Fibroblast of skin of left quadriceps (primary cell): Measurements from ENCODE around the gene VSIG10L2.

Source experiments
- DNase-seq, 2 experiments: peaks; one replicate each; pipeline ENCODE4 v3.0.0-alpha.2; 2013; ENCODE audit warnings: low read depth in 2 of 2

VSIG10L2 gene

DNA sequence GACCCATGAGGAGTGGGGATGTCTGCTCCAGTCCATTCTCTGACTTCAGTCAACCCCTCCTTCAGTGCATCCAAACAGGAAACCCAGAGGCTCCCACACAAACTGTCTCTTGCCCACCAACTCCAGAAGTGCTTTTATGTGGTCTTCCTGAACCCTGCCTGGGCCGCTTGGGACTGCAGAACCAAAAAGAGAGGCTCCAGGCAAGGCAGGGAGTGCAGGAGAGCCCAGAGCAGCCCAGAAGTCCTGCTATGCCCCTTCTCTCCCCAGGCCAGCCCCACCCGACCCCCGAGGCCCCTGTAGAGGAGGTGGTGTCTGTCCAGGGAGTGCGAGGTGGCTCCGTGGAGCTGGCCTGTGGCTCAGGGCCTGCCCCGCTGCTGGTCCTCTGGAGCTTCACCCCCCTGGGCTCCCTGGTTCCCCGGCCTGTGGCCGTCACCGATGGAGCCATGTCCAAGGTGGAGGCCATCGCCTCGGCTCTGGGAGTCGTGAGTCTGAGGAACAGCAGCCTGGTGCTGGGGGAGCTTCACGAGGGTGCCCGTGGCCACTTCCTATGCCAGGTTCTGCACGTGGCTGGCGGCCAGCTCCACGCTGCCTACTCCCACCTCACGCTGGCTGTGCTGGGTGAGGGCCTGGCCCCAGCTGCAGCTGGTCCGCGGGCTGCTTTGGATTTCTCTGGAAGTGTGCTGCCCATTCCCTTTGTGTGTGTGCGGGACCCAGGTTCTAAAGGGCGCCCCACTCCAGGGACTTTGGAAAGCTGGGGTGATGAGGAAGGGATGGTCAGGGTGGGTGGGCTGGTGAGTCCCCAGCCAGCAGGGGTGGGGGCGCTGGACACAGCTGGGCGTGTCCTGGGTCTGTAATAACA, 1.8 kb downstream of the VSIG10L2 start:
- DNase-seq = no peak

DNA sequence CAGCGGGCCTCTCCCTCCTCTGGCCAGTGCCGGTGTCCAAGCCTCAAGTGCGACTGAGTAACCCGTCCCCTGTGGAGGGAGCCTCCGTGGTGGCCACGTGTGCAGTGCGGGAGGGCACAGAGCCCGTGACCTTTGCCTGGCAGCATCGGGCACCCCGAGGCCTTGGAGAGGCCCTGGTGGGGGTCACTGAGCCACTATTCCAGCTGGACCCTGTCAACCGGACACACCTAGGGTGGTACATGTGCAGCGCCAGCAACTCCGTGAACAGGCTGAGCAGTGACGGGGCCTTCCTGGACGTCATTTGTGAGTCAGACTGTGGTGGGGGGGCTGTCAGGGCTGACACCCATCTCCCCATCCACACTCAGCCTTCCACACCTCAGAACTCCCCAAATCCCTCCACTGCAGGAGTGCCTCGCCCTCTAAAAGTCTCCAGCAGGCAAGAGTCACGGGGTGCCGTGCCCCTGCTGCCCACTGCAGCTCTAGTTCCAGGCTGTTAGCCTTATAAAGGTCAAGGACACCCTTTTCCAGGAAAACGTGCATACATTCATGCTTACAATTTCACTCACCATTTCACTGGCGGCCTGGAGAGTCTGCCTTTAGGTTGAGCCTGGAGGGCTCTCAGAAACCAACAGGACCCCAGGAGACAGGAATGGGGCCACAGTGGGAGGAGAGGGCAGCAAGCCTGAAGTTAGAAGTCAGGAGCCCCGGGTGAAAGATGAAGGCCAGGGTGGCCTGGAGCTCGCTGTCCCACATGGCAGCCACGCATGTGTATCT, 2.6 kb downstream of the VSIG10L2 start:
- DNase-seq = no peak

DNA sequence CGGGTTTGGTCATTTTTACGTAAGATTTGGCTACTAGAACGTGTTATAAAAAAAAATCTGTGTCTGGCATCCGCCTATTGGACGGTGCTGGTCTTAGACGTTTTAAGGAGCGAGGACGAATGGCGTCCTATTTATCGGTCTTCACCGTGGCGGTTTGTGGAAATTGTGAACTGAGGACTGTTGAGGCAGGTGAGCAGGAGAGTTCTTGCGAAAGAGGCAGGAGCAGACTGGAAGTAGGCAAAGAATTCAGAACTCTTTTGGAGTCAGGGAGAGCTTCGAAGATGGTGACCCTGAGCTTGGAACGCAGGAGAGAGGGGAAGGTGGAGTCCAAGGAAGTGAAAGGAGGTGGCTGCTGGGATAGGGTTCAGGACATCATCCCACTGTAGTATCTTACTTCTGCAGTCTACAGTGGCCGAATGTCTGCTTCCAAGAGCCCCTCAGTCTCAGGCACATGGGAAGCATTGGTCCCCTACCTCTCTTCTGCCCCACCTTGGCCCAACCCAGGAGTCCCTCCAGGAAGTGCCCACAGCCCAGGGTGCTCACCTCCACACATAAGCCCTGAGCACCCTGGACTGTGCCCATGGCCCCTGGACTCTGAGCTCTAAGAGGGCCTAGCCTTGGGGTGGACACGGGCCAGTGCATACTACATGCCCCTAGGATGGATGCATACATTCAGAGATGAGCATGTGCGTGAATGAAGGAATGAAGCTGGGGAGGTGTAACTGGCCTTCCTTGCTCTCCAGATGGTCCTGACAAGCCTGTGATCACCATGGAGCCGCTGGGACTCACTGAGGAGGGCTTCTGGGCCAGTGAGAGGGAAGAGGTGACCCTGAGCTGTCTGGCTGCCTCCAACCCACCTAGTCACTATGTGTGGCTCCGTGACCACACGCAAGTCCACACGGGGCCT, 3.7 kb downstream of the VSIG10L2 start:
- no peak for DNase-seq

DNA sequence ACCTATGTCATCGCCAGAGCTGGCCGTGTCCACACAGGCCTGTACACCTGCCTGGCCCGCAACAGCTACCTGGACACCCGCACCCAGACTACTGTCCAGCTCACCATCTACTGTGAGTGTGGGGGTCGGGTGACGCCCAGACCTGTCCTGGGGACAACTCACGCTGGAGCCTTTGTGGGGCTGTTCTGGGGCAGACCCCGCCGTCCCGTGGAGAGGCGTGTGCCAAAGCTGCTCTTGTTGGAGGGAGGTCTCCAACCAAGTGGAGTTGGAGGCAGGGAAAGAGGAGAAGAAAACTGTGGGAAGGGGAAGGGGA, 4.3 kb downstream of the VSIG10L2 start:
- DNase-seq = no peak

DNA sequence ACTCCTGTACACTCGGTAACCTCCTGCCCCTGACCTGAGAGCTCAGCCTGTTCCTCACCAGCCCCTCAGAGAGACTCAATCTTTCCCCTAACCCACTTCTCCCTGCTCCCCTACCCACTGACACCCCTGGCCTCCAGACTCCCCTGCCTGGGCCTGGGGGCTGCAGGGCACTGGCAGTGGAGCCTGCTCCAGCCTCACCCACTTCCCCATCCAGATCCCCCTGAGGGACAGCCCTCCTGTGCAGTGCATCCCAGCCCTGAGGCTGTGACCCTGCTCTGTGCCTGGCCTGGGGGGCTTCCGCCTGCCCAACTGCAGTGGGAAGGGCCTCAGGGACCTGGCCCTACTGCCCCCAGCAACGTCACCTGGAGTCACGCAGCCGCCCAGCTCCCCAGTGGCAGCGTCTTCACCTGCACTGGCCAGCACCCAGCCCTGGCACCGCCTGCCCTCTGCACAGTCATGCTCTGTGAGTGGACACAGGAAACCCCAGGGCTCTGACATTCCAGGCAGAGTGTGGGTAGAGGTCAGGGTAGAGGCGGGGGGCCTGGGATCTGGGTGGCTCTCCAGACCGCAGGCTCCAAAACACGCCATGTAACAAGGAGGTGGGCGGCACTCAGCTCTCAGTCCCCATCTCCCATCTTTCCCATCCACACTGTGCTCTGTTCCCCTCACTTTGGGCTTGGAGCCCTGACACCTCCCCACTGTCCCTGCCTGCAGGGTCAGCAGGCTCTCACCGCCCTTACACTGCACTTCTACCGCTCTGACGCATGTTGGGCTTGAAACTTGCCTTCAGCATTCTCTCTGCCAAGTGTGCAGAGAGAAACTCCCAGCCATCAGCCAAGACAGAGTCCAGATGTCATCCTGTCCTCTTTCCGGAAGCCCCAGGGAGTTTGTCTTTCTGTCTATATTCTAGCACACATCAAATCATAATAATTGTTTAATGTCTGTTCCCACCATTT, 5.1 kb downstream of the VSIG10L2 start:
- DNase-seq = no peak

DNA sequence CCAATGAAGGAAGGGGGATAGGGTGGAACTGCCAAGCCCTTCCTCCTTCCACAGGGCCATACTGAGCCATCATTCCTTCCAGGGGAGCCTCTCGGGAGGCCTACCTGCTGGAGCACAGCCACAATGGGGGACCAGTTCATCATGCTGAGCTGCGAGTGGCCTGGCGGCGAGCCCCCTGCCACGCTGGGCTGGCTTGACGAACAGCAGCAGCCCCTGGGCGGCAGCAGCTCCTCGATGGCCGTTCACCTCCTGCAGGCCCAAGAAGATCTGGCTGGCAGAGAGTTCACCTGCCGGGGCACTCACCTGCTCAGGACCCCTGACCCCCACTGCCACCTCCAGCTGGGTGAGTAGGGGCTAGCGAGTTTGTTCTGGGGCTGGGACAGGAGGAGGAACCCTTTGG, 5.9 kb downstream of the VSIG10L2 start:
- no peak for DNase-seq

DNA sequence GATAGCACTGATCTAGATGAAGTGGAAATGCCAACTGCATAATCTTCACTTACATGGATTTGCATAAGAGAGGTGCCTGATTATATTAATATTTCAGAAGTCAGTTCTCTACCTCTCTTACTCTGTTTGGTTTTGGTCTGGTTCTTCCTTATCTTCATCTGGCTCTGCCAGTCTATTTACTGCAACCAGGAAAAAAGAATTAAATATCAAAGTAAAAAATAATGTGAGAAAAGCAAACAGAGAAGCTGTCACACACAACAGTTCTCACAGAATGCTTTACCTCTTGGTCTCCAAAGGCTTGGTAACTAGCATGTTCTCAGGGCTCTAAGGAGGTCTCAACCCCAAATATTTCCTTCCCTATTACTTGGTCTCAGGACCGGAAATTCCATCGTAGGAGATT, 6.7 kb downstream of the VSIG10L2 start:
- DNase-seq = no peak

DNA sequence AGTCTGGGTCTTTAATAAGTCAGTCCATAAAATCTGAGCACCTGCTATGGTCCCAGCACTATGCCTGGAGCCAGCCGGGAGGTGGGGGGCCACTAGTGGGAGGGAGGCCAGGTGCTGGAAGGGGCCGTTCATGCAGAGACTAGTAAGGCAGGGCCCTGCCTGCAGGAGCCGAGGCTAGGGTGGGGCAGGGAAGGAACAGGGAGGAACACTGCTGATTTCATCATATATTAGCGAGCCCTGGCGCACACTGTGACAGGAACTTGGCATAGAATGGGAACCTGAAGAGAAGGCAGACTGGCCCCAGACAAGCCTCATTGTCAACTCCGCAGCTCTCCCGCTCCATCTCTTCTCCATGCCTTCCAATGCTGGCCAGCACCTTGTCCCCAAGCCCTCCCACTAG, 7.1 kb downstream of the VSIG10L2 start:
- no peak for DNase-seq

DNA sequence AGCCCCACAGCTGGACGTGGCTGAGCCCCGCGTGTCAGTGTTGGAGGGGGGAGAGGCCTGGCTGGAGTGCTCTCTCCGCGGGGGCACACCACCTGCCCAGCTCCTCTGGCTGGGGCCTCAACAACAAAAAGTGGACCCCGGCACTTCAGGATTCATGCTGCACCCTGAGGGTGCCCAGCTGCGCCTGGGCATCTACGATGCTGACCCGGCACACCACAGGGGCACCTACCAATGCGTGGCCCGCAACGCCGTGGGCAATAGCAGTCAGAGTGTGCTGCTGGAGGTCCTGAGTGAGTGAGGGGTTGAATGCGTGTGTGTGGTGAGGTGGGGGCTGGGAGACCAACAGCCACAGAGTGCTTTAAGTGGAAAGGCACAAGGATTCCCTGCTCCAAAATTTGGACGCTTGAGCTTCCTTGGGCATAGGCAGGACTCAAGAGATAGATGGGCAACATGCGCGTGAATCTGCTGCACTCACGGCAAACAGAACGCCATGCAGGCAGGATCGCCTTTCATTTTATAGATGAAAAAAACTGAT, 7.6 kb downstream of the VSIG10L2 start:
- DNase-seq = no peak

DNA sequence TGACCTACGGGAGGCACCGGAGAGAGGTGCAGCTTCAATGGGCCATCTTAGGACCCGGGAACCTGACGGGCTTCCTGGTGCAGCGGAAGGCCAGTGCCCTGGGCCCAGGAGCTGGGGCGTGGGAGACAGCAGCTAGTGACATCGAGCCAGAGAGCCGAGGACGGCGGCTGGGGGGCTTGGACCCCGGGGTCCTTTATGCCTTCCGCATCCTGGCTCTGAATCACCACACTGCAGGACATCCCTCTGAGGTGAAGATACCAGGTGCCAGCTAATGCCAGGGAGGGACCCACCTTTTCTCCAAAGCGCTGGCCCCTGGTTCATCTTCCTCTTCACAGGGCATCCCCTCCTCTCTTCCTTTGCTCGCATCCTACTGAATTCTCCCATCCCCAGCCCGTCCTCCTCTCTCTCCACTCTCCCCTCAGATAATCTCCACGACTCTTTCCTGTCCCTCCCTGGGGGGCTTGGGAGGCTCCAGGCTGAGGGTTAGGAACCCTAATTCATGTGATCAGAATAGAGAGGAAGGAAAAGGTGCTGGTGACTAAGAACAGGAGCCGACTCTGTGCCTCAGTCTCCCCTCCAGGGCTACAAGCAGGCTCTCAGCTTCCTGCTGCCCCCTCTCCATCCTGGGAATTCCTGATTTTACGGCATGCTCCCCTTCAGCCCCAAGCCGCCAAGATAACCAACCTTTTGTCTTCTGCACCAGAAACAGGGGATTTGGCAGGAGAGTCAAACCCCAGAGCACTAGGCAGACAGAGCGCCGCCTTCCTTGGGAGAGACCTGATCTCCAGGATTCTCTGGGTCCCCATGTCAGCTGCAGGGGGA, 8.5 kb downstream of the VSIG10L2 start:
- DNase-seq = no peak

DNA sequence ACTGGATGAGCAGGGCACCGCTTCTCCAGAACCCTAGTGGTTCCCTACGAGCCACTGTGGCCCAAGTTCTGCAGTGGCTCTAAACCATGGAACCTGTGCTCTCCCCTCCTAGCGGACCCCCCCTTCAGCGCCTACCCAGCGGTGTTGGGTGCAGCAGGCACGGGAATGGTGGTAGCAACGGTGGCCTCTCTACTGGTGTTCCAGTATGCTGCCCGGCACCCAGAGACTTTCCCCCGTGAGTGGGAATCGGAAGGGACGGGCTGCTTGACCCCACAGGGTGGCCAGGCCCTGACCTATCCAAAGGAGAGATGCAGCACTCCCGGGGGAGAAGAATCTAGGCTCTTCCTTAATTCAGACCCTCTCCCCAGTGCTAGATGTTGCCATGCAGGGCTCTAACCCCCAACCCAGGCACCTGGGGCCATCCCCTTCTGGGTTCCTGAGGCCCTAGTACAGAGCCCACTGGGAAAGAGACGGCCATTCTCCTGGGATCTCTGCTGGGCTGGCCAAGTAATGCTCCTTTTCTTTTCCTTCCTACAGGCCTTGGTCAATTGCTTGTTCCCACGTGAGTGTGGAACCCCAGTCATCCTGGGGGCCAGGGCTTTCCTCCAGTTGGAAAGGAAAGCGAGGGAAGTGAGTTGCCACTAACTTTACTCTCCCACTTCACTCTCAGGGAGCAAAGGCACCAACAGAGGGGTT, 9.2 kb downstream of the VSIG10L2 start:
- no peak for DNase-seq

DNA sequence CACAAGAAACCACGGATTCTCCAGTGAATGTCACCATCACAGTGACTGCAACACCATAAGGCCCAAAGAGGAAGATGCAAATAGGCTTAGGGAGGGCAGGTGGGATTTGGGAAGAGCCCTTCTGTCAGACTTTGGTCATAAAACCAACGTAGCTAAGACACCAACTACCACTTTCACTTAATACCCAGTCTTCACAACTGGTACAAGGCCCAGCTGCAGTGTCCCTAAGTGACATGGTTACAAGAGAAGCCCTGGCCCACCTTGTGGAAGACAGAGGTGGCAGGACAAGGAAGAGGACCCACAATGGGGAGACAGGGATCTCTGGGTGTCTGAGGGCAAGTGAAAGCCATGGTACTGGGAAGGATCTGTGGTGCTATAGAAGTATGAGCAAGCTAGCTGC, 10.0 kb downstream of the VSIG10L2 start:
- no peak for DNase-seq

DNA sequence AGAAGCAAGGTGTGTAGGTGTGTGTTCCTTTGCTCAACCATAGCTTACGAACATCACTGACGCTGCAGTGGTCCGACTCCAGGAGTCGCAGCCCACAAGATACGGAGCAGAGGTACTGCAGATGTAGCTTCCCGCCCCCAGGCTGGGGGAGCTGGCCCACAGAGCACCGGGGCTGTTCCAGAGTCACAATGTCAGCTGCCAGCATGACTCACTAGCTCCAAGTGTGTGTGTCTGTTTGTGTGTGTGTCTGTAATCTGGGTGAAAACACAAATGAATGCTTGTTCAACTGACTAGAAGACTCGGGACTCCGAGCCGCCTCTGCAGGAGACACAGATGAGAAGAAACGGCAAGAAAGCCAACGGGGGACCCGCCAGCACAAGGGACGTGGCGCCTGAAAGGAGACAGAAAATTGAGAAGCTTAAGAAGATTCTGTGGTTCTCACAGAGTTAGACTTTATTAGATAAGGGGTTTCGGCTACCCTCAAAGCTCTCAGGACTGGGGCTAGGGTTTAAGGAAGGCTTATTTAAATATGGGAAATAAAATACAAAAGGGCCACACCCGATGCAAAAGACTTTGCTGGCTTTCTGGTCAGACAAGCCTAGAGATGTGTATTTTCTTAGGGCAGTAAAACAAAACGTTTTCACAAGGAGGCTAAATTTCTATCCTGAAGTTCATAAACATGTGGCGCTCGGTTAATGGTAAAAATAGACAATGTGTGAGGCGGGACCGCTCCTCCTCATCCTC, 10.7 kb downstream of the VSIG10L2 start:
- no peak for DNase-seq

DNA sequence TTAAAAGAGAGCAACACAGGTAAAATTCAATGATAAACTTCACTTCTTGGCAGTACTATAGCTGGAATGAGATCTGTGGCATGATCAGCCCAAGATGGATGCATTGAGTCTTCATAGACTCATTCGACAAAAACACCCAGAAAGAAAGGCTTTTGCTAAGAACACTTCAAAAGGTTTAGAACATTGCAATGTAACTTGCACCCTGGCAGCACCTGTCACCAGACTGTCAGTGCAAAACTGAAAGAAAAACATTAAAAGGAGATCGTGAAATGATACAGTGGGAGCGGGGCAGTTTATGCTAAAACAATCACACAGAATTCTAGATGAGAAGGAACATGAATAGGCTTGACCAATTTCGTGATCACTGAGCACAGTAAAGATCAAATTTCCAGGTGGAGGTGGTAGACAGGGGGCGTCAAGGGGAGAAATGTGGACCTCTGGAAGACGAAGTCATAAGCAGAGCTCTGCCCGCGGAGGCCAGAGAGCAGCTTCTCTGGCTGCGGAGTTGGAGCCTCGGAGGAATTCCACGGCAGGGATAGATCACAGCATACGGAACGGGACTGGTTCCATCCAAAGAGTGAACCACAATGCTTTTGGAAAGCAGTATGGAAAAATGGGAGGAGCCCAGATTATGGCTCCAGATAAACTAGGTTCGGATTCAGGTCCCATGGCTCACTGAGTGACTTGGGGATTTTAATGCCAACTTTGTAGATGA, 11.9 kb downstream of the VSIG10L2 start:
- no peak for DNase-seq

DNA sequence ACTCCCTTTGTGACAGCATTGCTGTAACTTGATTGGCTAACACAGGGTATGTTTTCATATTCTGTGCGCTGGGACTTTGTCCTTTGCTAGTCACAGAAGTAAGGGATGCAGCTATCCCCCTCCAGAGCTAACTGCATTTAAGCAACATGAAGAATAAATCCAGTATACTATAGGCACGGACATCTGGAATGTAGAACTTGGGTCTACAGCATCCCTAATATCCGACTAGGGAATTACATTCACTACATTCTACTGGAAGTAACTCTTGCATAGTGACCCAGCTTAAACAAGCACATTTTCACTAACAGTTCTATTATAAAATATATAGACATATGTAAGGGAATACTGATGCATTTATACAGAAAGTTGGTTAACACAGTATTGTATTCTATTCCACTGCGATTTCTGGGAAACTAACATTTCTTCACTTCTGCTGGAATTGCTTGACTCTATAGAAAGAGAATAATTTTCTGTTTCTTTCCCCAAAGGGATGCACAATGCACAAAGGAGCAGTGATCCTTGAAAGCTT, 13.1 kb downstream of the VSIG10L2 start:
- no peak for DNase-seq

DNA sequence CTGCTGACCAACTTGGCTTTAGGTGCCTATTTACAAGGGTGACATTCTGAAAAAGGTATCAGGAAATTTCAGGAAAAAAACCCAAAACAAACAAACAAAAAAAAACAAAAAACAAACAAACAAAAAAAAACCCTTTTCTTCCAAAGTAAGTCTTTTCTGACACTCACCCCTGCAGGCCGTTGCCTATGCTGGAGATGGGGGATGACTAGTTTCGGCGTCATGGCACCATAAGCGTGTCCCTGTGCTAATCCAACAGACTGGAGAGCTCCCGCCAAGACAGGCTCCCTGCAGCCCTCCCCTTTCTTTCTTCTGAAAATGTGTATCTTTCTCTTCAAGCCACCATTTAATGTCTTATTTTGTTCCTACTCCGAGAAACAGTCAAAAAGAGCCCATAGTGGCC, 13.7 kb downstream of the VSIG10L2 start:
- DNase-seq = no peak

DNA sequence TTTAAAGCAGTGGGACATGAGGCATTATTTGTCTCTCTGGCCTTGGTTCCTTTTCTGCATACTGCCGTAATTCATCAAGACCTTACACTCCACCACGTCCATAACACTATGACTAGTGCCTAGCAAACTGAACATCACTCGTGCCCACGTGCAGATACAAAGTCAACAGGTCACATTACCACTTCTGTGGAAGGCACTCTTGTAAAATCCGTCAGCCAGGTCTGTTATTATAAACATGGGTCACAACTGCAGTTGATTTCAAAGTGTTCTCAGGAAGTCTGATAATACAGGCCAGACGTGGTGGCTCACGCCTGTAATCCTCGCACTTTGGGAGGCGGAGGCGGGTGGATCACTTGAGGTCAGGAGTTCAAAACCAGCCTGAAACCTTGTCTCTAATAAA, 14.1 kb downstream of the VSIG10L2 start:
- DNase-seq = no peak

DNA sequence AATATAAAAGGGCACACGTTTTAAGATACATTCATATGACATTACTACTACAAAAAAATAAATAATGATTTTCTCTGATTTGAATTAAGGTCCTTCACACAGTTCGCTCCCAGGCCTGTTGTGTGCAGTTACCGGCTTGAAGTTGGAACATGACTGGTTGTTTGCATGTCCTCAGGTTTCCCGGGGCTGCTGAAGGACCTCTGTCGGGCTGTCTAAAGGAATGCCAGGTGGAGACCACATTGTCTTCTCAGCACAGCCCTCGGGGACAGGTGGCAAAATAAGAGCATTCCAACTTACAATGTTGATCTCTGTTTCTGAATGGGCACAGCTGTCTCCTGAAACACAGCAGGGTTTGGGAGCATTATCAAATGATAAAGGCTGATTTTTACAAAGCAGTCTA, 14.9 kb downstream of the VSIG10L2 start:
- DNase-seq = no peak
